Calu3 (cell line): ENCODE measurements around the gene GJB4. TPM values are rescaled to one million over a fixed set of nuclear protein-coding genes. Genes with fewer than 3 reads are reported as not detected.
"Not testable (repeated sequence)": the region's sequence is repeated elsewhere in the genome, so short reads cannot be mapped to it uniquely, and the experiment has no call there.

ENCODE experiments used
- BruUV-seq: library from RNA; stranded (reverse); fragments of 400-500 nt; replicated peaks from 2 replicates; lab custom pipeline; 2021; lab: Mats Ljungman, UMichigan
- CTCF ChIA-PET: fragments of 300-600 bp; sonication (Branson Sonifier 250); formaldehyde crosslinking; loops from one replicate; lab custom pipeline; 2022; ENCODE audit warnings: antibody characterized with exemption; lab: Charles Lee
- DNase-seq: peaks from one replicate; pipeline ENCODE4 v3.0.0; 2022
- H3K27ac Mint-ChIP-seq: one replicate; pipeline ENCODE4 v1.8.0; 2022; ENCODE audit warnings: mixed read lengths; ENCODE audit not compliant: unreplicated experiment
- H3K27me3 Mint-ChIP-seq: one replicate; pipeline ENCODE4 v1.8.0; 2022; ENCODE audit warnings: mixed read lengths; ENCODE audit not compliant: unreplicated experiment
- H3K36me3 Mint-ChIP-seq: one replicate; pipeline ENCODE4 v1.8.0; 2022; ENCODE audit warnings: mild to moderate bottlenecking, moderate library complexity, mixed read lengths; ENCODE audit not compliant: insufficient read depth, unreplicated experiment
- H3K4me1 Mint-ChIP-seq: one replicate; pipeline ENCODE4 v1.8.0; 2022; ENCODE audit warnings: mild to moderate bottlenecking, low read depth, mixed read lengths; ENCODE audit not compliant: unreplicated experiment
- H3K4me3 Mint-ChIP-seq: one replicate; pipeline ENCODE4 v1.8.0; 2022; ENCODE audit warnings: mild to moderate bottlenecking, low read depth, moderate library complexity, mixed read lengths; ENCODE audit not compliant: unreplicated experiment
- H3K9me3 Mint-ChIP-seq: one replicate; pipeline ENCODE4 v1.8.0; 2022; ENCODE audit warnings: low read depth, mixed read lengths; ENCODE audit not compliant: unreplicated experiment
- intact Hi-C: fragments of 100-400 bp; cut with micrococcal nuclease; formaldehyde crosslinking; loops from one replicate; pipeline ENCODE4 v1.10.0; 2022; ENCODE audit not compliant: unreplicated experiment
- total RNA-seq: library from RNA; stranded (reverse); gene quantifications from 2 replicates; pipeline ENCODE4 v1.2.3, GENCODE V29; 2022
- TF ChIP-seq, protein P1 (sequence below): fragments of 200-600 bp; IDR thresholded peaks from one replicate; pipeline ENCODE4 v1.8.0; 2022; ENCODE audit warnings: antibody characterized with exemption; ENCODE audit not compliant: unreplicated experiment

GJB4 gene
- total RNA-seq, 1 experiment from 2014 or later, result 2.5 TPM

DNA sequence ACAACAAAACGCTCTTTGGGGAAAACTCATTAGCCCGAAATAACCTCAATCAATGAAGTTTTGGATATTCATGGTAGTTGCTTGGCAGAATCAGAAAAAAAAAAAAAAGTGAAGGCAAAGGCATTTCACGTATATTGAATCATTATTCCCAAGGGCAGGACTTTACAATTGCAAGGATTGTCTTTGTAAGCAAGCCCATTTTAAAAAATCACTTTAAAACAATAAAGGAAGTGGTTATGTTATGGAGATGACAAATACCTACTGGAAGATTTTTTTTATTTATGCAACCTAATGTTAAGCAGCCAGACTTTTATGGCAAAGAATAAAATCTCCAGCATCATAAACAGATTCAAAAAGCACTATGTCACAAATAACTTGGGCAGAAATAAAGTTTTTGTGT lies 9.3 kb downstream of the GJB4 start:
- no peaks in the 10 kb centered on the region for H3K9me3 Mint-ChIP-seq
- BruUV-seq, result no TSS peak
- CTCF ChIA-PET, result interaction anchor here (0.6 kb wide), 1 partner anchor 389 kb away, joined by 3 read pairs; no protein-coding TSS in a partner anchor
- H3K27me3 Mint-ChIP-seq, result no peaks in the 10 kb centered on the region
- TF ChIP-seq, protein P1, sequence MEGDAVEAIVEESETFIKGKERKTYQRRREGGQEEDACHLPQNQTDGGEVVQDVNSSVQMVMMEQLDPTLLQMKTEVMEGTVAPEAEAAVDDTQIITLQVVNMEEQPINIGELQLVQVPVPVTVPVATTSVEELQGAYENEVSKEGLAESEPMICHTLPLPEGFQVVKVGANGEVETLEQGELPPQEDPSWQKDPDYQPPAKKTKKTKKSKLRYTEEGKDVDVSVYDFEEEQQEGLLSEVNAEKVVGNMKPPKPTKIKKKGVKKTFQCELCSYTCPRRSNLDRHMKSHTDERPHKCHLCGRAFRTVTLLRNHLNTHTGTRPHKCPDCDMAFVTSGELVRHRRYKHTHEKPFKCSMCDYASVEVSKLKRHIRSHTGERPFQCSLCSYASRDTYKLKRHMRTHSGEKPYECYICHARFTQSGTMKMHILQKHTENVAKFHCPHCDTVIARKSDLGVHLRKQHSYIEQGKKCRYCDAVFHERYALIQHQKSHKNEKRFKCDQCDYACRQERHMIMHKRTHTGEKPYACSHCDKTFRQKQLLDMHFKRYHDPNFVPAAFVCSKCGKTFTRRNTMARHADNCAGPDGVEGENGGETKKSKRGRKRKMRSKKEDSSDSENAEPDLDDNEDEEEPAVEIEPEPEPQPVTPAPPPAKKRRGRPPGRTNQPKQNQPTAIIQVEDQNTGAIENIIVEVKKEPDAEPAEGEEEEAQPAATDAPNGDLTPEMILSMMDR, result no peak
- peaks cover 2% of the 10 kb centered on the region for H3K4me1 Mint-ChIP-seq
- H3K4me3 Mint-ChIP-seq, result no peak overlapping the region
- intact Hi-C loops, result no loop called here
- no peak for DNase-seq
- peaks cover under 1% of the 10 kb centered on the region for H3K36me3 Mint-ChIP-seq
- no peak overlapping the region for H3K27ac Mint-ChIP-seq

GRCh38 chr1:34770891-34771504 lies 11.5 kb downstream of the GJB4 start:
- Mint-ChIP-seq H3K36me3 (no peaks in the 10 kb centered on the region), H3K27me3 (no peaks in the 10 kb centered on the region), H3K27ac (no peak overlapping the region), H3K4me3 (no peak overlapping the region), H3K4me1 (no peaks in the 10 kb centered on the region), H3K9me3 (no peaks in the 10 kb centered on the region)
- DNase-seq, result no peak
- TF ChIP-seq, protein P1, result no peak
- BruUV-seq, result no TSS peak
- intact Hi-C loops, result no loop called here
- CTCF ChIA-PET, result no interaction called here

GRCh38 chr1:34771573-34772371 lies 12.2 kb downstream of the GJB4 start:
- TF ChIP-seq, protein P1, result no peak
- H3K27ac Mint-ChIP-seq, result no peak overlapping the region
- DNase-seq, result no peak
- intact Hi-C loops, result no loop called here
- H3K36me3 Mint-ChIP-seq, result no peaks in the 10 kb centered on the region
- H3K9me3 Mint-ChIP-seq, result no peaks in the 10 kb centered on the region
- BruUV-seq, result no TSS peak
- H3K4me3 Mint-ChIP-seq, result no peak overlapping the region
- H3K4me1 Mint-ChIP-seq, result no peaks in the 10 kb centered on the region
- CTCF ChIA-PET, result no interaction called here
- H3K27me3 Mint-ChIP-seq, result no peaks in the 10 kb centered on the region

GRCh38 chr1:34773114-34773513 lies 13.6 kb downstream of the GJB4 start:
- intact Hi-C loops, H3K4me3 Mint-ChIP-seq, H3K4me1 Mint-ChIP-seq, BruUV-seq, H3K27ac Mint-ChIP-seq, H3K36me3 Mint-ChIP-seq, CTCF ChIA-PET, DNase-seq, H3K27me3 Mint-ChIP-seq, H3K9me3 Mint-ChIP-seq: not testable (repeated sequence)
